Metanephros (tissue), 2 donors: ENCODE results near the gene PSMD2. TPM values are rescaled to one million over a fixed set of nuclear protein-coding genes. Genes with fewer than 3 reads are reported as not detected.

Source experiments
- small RNA-seq: library from RNA; depleted of rRNA; stranded (forward); fragments of <200 nt; gene quantifications from one replicate; pipeline ENCODE3, GENCODE V24; 2014; ENCODE audit warnings: low replicate concordance
- total RNA-seq: library from RNA; depleted of rRNA; stranded (reverse); fragments of >200 nt; gene quantifications from one replicate; pipeline ENCODE4 v1.2.3, GENCODE V29; 2014

The PSMD2 gene
- total RNA-seq = 173 TPM

DNA sequence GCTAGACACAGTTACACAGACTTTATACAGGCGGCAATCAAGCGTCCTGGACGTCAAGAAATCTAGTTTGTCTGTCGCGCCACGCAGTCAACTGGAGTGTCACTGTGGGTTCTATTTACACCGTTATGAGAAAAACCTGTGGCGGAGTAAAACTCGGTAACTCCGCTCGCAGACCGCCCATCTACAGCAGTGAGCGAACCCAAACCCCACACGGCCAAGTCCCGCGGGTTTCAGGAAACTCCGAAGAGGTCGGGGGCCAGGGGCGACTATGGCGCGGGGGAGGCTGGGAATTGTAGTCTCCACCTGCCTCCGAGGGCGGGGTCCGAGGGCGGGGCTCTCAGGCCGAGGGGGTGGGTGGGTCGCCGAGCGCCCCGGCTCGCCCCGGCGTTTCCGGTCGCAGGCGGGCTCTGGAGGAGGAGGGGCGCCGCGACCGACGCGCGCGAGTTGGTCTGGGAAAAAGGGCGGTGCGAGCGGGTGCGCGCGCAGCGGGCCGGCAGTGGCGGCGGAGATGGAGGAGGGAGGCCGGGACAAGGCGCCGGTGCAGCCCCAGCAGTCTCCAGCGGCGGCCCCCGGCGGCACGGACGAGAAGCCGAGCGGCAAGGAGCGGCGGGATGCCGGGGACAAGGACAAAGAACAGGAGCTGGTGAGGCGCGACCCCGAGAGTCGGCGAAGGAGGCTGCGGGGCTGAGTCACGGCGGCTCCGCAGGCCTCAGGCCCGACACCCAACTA lies at the start of gene PSMD2:
TSS of gene PSMD2 (plus strand) at position 483 of the 729 bp plus-strand sequence. CDS start at position 509, 26 bp downstream.

DNA sequence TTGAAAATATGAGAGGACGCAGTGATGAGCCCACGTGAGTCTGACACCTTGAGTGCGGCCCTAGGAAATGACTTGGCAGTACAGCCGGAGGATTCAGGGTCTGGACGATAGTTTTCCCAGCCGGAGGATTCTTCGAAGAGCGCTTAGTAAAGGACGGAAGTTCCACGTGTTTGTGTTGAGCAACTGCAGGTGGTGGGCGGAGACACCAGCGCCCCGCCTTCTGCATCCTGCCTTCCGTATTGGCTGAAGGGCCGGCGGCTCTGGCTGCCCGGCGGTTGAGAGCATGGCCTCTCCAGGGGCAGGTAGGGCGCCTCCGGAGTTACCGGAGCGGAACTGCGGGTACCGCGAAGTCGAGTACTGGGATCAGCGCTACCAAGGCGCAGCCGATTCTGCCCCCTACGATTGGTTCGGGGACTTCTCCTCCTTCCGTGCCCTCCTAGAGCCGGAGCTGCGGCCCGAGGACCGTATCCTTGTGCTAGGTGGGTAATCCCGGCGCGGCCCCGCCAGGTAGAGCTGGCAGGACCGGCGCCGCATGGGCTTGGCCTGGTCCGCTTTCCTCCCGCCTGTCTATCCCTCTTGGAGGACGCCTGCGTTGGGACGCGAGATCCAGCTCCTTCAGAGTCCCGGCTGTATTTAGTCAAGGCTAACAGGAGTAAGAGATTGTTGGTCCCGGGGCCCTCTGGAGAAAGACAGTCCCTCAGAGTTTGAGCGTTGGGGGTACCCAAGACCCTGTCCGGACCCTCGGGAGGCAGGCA lies 49.5 kb upstream of the PSMD2 start, which contains the start of gene EEF1AKMT4:
TSS of gene EEF1AKMT4 (plus strand) at position 261 of the 755 bp plus-strand sequence. CDS start at position 284, 23 bp downstream.

DNA sequence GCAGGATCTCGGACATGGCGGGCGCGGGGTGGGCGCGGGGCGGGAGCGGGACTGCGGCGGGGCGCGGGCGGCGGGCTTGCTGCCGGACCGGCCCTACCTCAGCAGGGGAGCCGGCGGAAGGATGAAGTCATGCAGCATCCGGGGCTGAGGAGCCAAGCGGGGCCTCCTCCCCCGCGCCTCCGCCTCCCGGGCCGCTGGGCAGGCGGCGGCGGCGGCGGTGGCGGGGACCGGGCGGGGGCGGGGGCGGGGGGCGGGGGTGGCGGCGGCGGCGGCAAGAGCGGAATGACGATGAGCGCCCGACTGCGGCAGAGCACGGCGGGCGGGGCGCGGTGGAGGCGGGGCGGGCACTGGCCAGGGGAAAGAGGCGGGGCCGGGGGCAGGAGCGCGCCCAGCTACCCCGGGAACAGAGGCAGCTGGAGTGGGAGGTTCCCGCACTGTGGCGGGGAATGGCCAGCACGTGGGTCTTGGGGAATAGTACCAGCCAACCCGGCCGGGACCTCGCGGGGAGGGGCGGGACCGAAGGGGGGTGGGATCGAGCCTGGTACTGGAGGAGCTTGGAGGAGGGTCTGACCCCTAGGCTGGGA lies 37.7 kb upstream of the PSMD2 start, which contains the start of gene CAMK2N2:
TSS of gene CAMK2N2 (minus strand) at position 284 of the 584 bp plus-strand sequence. CDS start at position 16, 268 bp downstream.

DNA sequence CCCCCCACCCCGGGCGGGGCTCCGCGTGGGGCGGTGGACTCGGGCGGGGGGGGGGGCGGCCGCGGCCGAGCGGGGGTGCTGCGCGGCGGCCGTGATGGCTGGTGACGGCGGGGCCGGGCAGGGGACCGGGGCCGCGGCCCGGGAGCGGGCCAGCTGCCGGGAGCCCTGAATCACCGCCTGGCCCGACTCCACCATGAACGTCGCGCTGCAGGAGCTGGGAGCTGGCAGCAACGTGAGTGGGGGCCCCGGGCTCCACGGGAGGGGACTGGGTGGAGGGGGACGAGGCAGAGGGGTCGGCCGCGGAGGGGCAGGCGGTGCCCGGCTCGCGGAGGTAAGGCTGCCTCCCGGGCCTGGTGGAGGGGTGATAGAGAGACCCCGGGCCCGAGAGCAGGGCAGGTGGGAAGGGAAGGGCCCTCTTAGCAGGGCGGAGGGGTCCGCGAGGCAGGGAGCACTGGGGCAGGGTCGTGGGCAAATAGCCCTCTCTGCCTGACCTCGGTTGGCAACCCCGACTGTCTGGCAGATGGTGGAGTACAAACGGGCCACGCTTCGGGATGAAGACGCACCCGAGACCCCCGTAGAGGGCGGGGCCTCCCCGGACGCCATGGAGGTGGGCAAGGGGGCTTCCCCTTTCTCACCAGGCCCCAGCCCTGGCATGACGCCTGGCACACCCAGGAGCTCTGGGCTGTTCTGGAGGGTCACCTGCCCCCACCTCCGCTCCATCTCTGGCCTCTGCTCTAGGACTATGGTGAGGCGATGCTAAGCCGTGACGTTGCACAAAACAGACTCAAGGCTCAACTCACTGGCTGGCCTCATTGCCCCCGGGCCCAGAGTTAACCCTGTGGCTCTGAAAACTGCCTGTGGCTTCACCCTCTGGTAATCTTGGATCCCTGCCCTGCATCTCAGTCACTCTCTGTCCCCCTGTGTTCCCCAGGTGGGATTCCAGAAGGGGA lies 22.8 kb upstream of the PSMD2 start, which contains the start of gene ECE2:
TSS of gene ECE2 (plus strand) at position 62 of the 950 bp plus-strand sequence. CDS start at position 194, 132 bp downstream.

GRCh38 chr3:184314363-184314699 lies 15.3 kb downstream of the PSMD2 start, which contains the start of gene EIF4G1:
Gene EIF4G1, plus strand, starts transcription at chr3:184314606. Its CDS starts 1,191 bp downstream, at chr3:184315797.

DNA sequence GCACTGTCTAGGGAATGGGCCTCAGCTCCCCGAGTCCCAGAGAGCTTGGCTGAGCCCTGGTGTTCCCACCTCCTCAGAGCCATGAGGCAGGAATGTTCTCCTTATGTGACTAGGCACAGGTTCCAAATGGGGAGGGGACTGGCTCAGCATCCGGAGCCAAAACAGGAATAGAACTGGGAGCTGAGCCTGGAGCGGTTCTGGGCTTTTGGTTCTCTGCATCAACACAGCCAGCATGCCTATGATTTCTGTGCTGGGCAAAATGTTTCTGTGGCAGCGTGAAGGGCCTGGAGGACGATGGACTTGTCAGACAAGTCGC lies 38.3 kb downstream of the PSMD2 start, which contains the start of gene FAM131A:
TSS of gene FAM131A (plus strand) at position 202 of the 316 bp plus-strand sequence. CDS start at position 233, 31 bp downstream.

Small RNAs within 50 kb of the gene (small RNA-seq; reads per million reads assigned to genes)
- 526 reads per million, percentile 99 among the genes with 10 or more reads in this experiment for gene SNORD66

Other genes with a start within 250 kb of the PSMD2 start
- gene HTR3C, start 246.2 kb upstream of the PSMD2 start, total RNA-seq = not detected
- not detected for gene HTR3E, start 202.2 kb upstream of the PSMD2 start, total RNA-seq
- 32.2 TPM for gene EIF2B5, start 163.9 kb upstream of the PSMD2 start, total RNA-seq
- 59.7 TPM for gene DVL3, start 143.9 kb upstream of the PSMD2 start, total RNA-seq
- gene AP2M1, start 124.4 kb upstream of the PSMD2 start, total RNA-seq = 235 TPM
- gene ABCF3, start 113.0 kb upstream of the PSMD2 start, total RNA-seq = 65.3 TPM
- 0.99 TPM for gene VWA5B2, start 69.7 kb upstream of the PSMD2 start, total RNA-seq
- gene ALG3, start 50.3 kb upstream of the PSMD2 start, total RNA-seq = 28.7 TPM
- 1.8 TPM for gene EEF1AKMT4, start 49.6 kb upstream of the PSMD2 start, total RNA-seq
- 0.70 TPM for gene CAMK2N2, start 37.7 kb upstream of the PSMD2 start, total RNA-seq
- not detected for gene ECE2, start 23.2 kb upstream of the PSMD2 start, total RNA-seq
- 160 TPM for gene EIF4G1, start 15.4 kb downstream of the PSMD2 start, total RNA-seq
- gene FAM131A, start 38.4 kb downstream of the PSMD2 start, total RNA-seq = 23.5 TPM
- gene CLCN2, start 62.4 kb downstream of the PSMD2 start, total RNA-seq = 13.4 TPM
- 68.9 TPM for gene POLR2H, start 62.5 kb downstream of the PSMD2 start, total RNA-seq
- gene THPO, start 79.0 kb downstream of the PSMD2 start, total RNA-seq = 0.88 TPM
- 32.6 TPM for gene CHRD, start 80.8 kb downstream of the PSMD2 start, total RNA-seq